IMR-90 (cell line): ENCODE results near the gene CFAP221. TPM values are rescaled to one million over a fixed set of nuclear protein-coding genes. Genes with fewer than 3 reads are reported as not detected.

ENCODE experiments used
- ATAC-seq: fragments of 200-7000 bp; cut with Tn5 transposase; 2 replicates; pipeline ENCODE4 v1.9.1; 2020; ENCODE audit warnings: low read depth, mild to moderate bottlenecking, moderate library complexity
- BruUV-seq: library from RNA; stranded (reverse); fragments of 400-500 nt; replicated peaks from 2 replicates; lab custom pipeline; 2021; lab: Mats Ljungman, UMichigan
- CTCF ChIA-PET: fragments of 300-600 bp; formaldehyde crosslinking; extraction: SDS; loops from one replicate; lab custom pipeline; 2021; ENCODE audit warnings: antibody characterized with exemption; lab: Yijun Ruan, JAX
- POLR2A ChIA-PET: fragments of 300-600 bp; sonication (Branson Sonifier 250); formaldehyde crosslinking; loops from one replicate; lab custom pipeline; 2022; ENCODE audit warnings: antibody characterized with exemption; ENCODE audit not compliant: unreplicated experiment; lab: Charles Lee
- DNase-seq: peaks from one replicate; pipeline ENCODE4 v3.0.0; 2013
- H2AFZ ChIP-seq: replicated peaks from 2 replicates; pipeline ENCODE3; 2013; ENCODE audit warnings: low read length, mild to moderate bottlenecking; ENCODE audit not compliant: poor library complexity
- H2AK5ac ChIP-seq: 2 replicates; pipeline ENCODE4 v1.6.1; 2013; ENCODE audit warnings: low read depth, low read length, inconsistent platforms
- H2AK9ac ChIP-seq: replicated peaks from 2 replicates; pipeline ENCODE3; 2013; ENCODE audit warnings: mild to moderate bottlenecking, low read depth, low read length, moderate library complexity; ENCODE audit not compliant: poor library complexity
- H2BK120ac ChIP-seq: 2 replicates; pipeline ENCODE4 v1.6.1; 2013; ENCODE audit warnings: low read depth, low read length, inconsistent platforms
- H2BK15ac ChIP-seq: 3 replicates; pipeline ENCODE4 v1.6.1; 2013; ENCODE audit warnings: low read depth, low read length, inconsistent platforms
- H2BK20ac ChIP-seq: 2 replicates; pipeline ENCODE4 v1.6.1; 2013; ENCODE audit warnings: low read depth, mild to moderate bottlenecking, inconsistent platforms, low read length, moderate library complexity
- H2BK5ac ChIP-seq: 2 replicates; pipeline ENCODE4 v1.6.1; 2013; ENCODE audit warnings: mild to moderate bottlenecking, low read depth, low read length, inconsistent platforms; ENCODE audit not compliant: poor library complexity, severe bottlenecking
- H3K14ac ChIP-seq: replicated peaks from 2 replicates; pipeline ENCODE4 v1.6.1; 2013; ENCODE audit warnings: low read depth, low read length, inconsistent platforms
- H3K18ac ChIP-seq: 2 replicates; pipeline ENCODE4 v1.6.1; 2013; ENCODE audit warnings: low read depth, low read length, control low read depth
- H3K23ac ChIP-seq: 2 replicates; pipeline ENCODE4 v1.6.1; 2013; ENCODE audit warnings: low read depth, low read length, inconsistent platforms
- H3K27ac ChIP-seq: 2 replicates; pipeline ENCODE4 v1.5.1; 2013; ENCODE audit warnings: mild to moderate bottlenecking, control low read depth, low read length; ENCODE audit not compliant: insufficient read depth
- H3K27me3 ChIP-seq: 2 replicates; pipeline ENCODE4 v1.6.1; 2013; ENCODE audit warnings: low read length; ENCODE audit not compliant: control insufficient read depth, insufficient read depth
- H3K36me3 ChIP-seq: 2 replicates; pipeline ENCODE4 v1.6.1; 2013; ENCODE audit warnings: low read length, mixed read lengths; ENCODE audit not compliant: control insufficient read depth, insufficient read depth
- H3K4ac ChIP-seq: 2 replicates; pipeline ENCODE4 v1.6.1; 2013; ENCODE audit warnings: low read depth, low read length, inconsistent platforms
- H3K4me1 ChIP-seq: 2 replicates; pipeline ENCODE4 v1.6.1; 2013; ENCODE audit warnings: low read length, mixed read lengths; ENCODE audit not compliant: control insufficient read depth, insufficient read depth
- H3K4me2 ChIP-seq: 2 replicates; pipeline ENCODE4 v1.6.1; 2013; ENCODE audit warnings: low read depth, mild to moderate bottlenecking, control low read depth, low read length, moderate library complexity
- H3K4me3 ChIP-seq: 2 replicates; pipeline ENCODE4 v1.5.1; 2013; ENCODE audit warnings: low read depth, mild to moderate bottlenecking, control low read depth, low read length, moderate library complexity; ENCODE audit not compliant: insufficient read depth
- H3K56ac ChIP-seq: 2 replicates; pipeline ENCODE4 v1.6.1; 2013; ENCODE audit warnings: low read length, inconsistent platforms; ENCODE audit not compliant: insufficient read depth; ENCODE audit errors: extremely low read depth
- H3K79me1 ChIP-seq, 2 experiments: 2 replicates each; pipeline ENCODE4 v1.6.1; 2013; ENCODE audit warnings: low read length in 2 of 2, inconsistent platforms in 1 of 2, low read depth in 1 of 2
- H3K9ac ChIP-seq: 2 replicates; pipeline ENCODE4 v1.6.1; 2013; ENCODE audit warnings: low read depth, low read length, control low read depth
- H3K9me1 ChIP-seq: 2 replicates; pipeline ENCODE4 v1.6.1; 2013; ENCODE audit warnings: low read length, inconsistent platforms; ENCODE audit not compliant: insufficient read depth
- H3K9me3 ChIP-seq: 2 replicates; pipeline ENCODE4 v1.6.1; 2013; ENCODE audit warnings: low read length; ENCODE audit not compliant: control insufficient read depth, insufficient read depth
- H4K20me1 ChIP-seq: 2 replicates; pipeline ENCODE4 v1.6.1; 2013; ENCODE audit warnings: low read length, inconsistent platforms; ENCODE audit not compliant: insufficient read depth
- H4K5ac ChIP-seq: 2 replicates; pipeline ENCODE4 v1.6.1; 2013; ENCODE audit warnings: mild to moderate bottlenecking, low read depth, low read length, control low read depth
- H4K8ac ChIP-seq, 2 experiments: 2 replicates each; pipeline ENCODE4 v1.6.1; 2013; ENCODE audit warnings: low read depth in 2 of 2, low read length in 2 of 2, control low read depth in 1 of 2, inconsistent platforms in 1 of 2
- H4K91ac ChIP-seq: 2 replicates; pipeline ENCODE4 v1.6.1; 2013; ENCODE audit warnings: low read depth, low read length, inconsistent platforms; ENCODE audit not compliant: insufficient read depth
- BHLHE40 ChIP-seq: fragments of 150-350 bp; IDR thresholded peaks from 2 replicates; pipeline ENCODE4 v1.6.1; 2016; ENCODE audit warnings: mild to moderate bottlenecking, low read depth, low read length
- ELK1 ChIP-seq: fragments of 150-350 bp; IDR thresholded peaks from 2 replicates; pipeline ENCODE4 v1.6.1; 2016; ENCODE audit warnings: low read depth, mild to moderate bottlenecking, low read length, moderate library complexity, borderline replicate concordance
- FOS ChIP-seq: fragments of 150-350 bp; IDR thresholded peaks from 2 replicates; pipeline ENCODE4 v1.6.1; 2016; ENCODE audit warnings: low read depth, low read length
- MAFK ChIP-seq: IDR thresholded peaks from 2 replicates; pipeline ENCODE4 v1.6.1; 2012; ENCODE audit warnings: low read depth, low read length, improper control_type of control experiment
- MAZ ChIP-seq: IDR thresholded peaks from 2 replicates; pipeline ENCODE4 v1.6.1; 2012; ENCODE audit warnings: low read depth, mild to moderate bottlenecking, low read length, improper control_type of control experiment, moderate library complexity, borderline replicate concordance
- POLR2A ChIP-seq: IDR thresholded peaks from 2 replicates; pipeline ENCODE4 v1.6.1; 2012; ENCODE audit warnings: mild to moderate bottlenecking, low read depth, low read length
- RFX5 ChIP-seq: IDR thresholded peaks from 2 replicates; pipeline ENCODE4 v1.8.0; 2012; ENCODE audit warnings: low read depth, mild to moderate bottlenecking, low read length, moderate library complexity
- USF2 ChIP-seq: fragments of 150-350 bp; IDR thresholded peaks from 2 replicates; pipeline ENCODE4 v1.6.1; 2017; ENCODE audit warnings: mild to moderate bottlenecking, antibody characterized with exemption, low read length, low read depth
- WGBS, 2 experiments: methylation state at CpG; one replicate each; pipeline versions ENCODE4 v1.1.5 to v1.1.7; 2013; ENCODE audit warnings: missing lambda C conversion rate in 2 of 2; ENCODE audit not compliant: insufficient read length in 1 of 2; ENCODE audit errors: extremely low coverage in 2 of 2; 5-methylcytosine and 5-hydroxymethylcytosine counted together
- dilution Hi-C: fragments of 300-500 bp; cut with HindIII; formaldehyde crosslinking; loops from one replicate; pipeline ENCODE4 v1.14.3; 2018; ENCODE audit warnings: low sequenced_read_pairs; ENCODE audit not compliant: unreplicated experiment
- in situ Hi-C: fragments of 300-500 bp; cut with MboI; formaldehyde crosslinking; loops from 3 replicates; pipeline ENCODE4 v1.14.3; 2019; ENCODE audit warnings: low sequenced_read_pairs, inconsistent platforms, mixed read lengths
- intact Hi-C: fragments of 100-400 bp; cut with micrococcal nuclease; formaldehyde crosslinking; loops from 2 replicates; pipeline ENCODE4 v1.10.0; 2022
- polyA plus RNA-seq, 3 experiments: library from polyadenylated mRNA; depleted of rRNA; stranded (reverse); fragments of >200 nt; gene quantifications; 2 replicates each; pipeline ENCODE4 v1.2.3, GENCODE V29; 2012; ENCODE audit warnings: low replicate concordance in 1 of 3
- total RNA-seq: library from RNA; depleted of rRNA; stranded (reverse); fragments of >200 nt; gene quantifications from 2 replicates; pipeline ENCODE4 v1.2.3, GENCODE V29; 2012

The CFAP221 gene
- total and polyA plus RNA-seq, 2 of the 4 experiments (the other 2 are of a cell fraction) = not detected

GRCh38 chr2:119495948-119496347 is 48.3 kb upstream of the CFAP221 start:
- BruUV-seq = no TSS peak
- Histone ChIP-seq H3K79me1 (no peaks in the 10 kb centered on the region), H3K4me2 (no peak overlapping the region), H2AK9ac (no peak overlapping the region), H2BK20ac (no peak overlapping the region), H3K27me3 (peaks cover 1% of the 10 kb centered on the region; the same call in 1 of the 2 replicates), H3K56ac (no peak overlapping the region), H2AK5ac (no peak overlapping the region), H2BK5ac (no peak overlapping the region), H3K4ac (no peak overlapping the region), H3K9ac (no peak overlapping the region), H3K9me1 (no peaks in the 10 kb centered on the region; the same call in 1 of the 2 replicates), H3K27ac (no peak overlapping the region), H2AFZ (no peak overlapping the region), H2BK120ac (no peak overlapping the region), H4K5ac (no peak overlapping the region), H4K8ac (no peak overlapping the region), H3K9me3 (no peaks in the 10 kb centered on the region), H3K14ac (no peak overlapping the region), H2BK15ac (no peak overlapping the region), H3K36me3 (no peaks in the 10 kb centered on the region), H3K23ac (no peak overlapping the region), H4K20me1 (no peaks in the 10 kb centered on the region), H3K4me3 (no peak overlapping the region), H3K4me1 (peaks cover 4% of the 10 kb centered on the region), H4K91ac (no peak overlapping the region), H3K18ac (no peak overlapping the region)
- POLR2A ChIA-PET = no interaction called here
- intact Hi-C loops = no loop called here
- CTCF ChIA-PET = no interaction called here
- WGBS, 2 experiments = no CpG with 5 or more reads among the region's 2 CpGs
- dilution Hi-C loops = no loop called here
- in situ Hi-C loops = no loop called here
- DNase-seq = no peak
- no peak for ATAC-seq
- TF ChIP-seq BHLHE40 (no peak), MAFK (no peak), ELK1 (no peak), RFX5 (no peak), USF2 (no peak), FOS (no peak), MAZ (no peak), POLR2A (no peak)
